Measurements from ENCODE around the gene FKRP. TPM values are rescaled to one million over a fixed set of nuclear protein-coding genes. Genes with fewer than 3 reads are reported as not detected.
"Not testable (repeated sequence)": the region's sequence is repeated elsewhere in the genome, so short reads cannot be mapped to it uniquely, and the experiment has no call there.

FKRP gene
- polyA plus RNA-seq, 4 donors = 15.7 to 29.3 (median 26.4) TPM

DNA sequence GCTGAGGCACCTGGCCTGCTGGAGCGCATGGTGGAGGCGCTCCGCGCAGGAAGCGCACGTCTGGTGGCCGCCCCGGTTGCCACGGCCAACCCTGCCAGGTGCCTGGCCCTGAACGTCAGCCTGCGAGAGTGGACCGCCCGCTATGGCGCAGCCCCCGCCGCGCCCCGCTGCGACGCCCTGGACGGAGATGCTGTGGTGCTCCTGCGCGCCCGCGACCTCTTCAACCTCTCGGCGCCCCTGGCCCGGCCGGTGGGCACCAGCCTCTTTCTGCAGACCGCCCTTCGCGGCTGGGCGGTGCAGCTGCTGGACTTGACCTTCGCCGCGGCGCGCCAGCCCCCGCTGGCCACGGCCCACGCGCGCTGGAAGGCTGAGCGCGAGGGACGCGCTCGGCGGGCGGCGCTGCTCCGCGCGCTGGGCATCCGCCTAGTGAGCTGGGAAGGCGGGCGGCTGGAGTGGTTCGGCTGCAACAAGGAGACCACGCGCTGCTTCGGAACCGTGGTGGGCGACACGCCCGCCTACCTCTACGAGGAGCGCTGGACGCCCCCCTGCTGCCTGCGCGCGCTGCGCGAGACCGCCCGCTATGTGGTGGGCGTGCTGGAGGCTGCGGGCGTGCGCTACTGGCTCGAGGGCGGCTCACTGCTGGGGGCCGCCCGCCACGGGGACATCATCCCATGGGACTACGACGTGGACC, 10.1 kb downstream of the FKRP start:
- DNase-seq (ENCODE audit: low read depth in 4 of 4, low spot score in 2 of 4) = no peak

- no peak for DNase-seq (ENCODE audit: low read depth in 4 of 4, low spot score in 2 of 4)
Measured at GRCh38 chr19:46756544-46756888, 10.7 kb downstream of the FKRP start.

DNA sequence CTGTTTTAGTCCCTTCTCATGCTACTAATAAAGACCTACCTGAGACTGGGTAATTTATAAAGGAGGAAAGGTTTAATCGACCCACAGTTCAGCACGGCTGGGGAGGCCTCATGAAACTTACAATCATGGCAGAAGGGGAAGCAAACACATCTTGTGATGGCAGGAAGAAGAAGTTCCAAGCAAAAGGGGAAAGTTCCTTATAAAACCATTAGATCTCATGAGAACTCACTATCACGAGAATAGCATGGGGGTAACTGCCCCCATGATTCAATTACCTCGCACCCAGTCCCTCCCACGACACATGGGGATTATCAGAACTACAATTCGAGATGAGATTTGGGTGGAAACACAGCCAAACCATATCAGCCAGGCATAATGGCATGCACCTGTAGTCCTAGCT, 13.3 kb downstream of the FKRP start:
- DNase-seq (ENCODE audit: low read depth in 4 of 4, low spot score in 2 of 4) = no peak

DNA sequence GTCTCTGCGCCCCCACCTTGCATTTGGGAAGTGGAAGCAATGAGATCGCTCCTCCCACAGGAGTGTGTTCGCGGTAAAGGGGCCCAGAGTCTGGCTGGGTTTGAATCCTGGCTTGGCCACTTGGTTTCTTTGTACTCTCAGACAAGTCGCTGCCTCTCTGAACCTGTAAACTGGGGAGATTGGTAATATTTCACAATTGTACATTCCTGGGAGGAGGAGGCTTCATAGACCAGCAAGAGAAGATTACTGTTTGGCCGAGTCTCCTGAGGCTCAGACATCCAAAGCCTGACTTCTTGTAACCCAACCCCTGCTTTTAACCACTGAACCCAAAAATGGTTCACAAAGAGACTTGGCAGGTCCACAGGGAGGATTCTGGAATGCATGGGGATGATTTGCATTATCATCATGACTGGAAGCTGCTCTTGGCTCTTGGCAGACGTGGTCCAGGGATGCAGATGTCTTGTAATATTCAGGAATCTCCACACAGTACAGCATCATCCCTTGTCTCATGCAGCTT, 14.0 kb downstream of the FKRP start:
- DNase-seq (ENCODE audit: low read depth in 4 of 4, low spot score in 2 of 4) = no peak

DNA sequence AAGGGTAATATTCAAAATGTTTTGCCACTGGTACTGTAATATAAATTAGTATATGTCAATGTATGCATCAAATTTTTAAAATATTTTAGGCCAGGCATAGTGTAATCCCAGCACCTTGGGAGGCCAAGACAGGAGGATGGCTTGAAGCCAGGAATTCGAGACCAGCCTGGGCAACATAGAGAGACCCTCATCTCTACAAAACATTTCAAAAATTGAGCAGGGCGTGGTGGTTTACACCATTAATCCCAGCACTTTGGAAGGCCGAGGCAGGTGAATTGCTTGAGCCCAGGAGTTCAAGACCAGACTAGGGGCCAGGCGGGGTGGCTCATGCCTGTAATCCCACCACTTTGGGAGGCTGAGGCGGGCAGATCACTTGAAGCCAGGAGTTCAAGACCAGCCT, 14.5 kb downstream of the FKRP start:
- DNase-seq (ENCODE audit: low read depth in 4 of 4, low spot score in 2 of 4) = no peak

DNA sequence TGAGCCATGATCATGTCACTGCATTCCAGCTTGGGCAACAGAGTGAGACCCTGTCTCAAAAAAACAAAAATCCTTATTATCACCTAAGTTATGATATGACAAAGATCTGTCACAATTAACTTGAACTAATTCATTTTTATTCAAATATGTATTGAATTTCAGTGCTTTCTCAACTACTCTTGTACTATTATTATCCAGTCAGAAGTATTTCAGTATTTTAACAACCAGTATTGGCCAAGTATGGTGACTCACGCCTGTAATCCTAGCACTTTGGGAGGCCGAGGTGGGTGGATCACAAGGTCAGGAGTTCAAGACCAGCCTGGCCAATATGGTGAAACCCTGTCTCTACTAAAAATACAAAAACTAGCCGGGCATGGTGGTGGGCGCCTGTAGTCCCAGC, 15.0 kb downstream of the FKRP start:
- not testable (repeated sequence) for DNase-seq (ENCODE audit: low read depth in 4 of 4, low spot score in 2 of 4)

DNA sequence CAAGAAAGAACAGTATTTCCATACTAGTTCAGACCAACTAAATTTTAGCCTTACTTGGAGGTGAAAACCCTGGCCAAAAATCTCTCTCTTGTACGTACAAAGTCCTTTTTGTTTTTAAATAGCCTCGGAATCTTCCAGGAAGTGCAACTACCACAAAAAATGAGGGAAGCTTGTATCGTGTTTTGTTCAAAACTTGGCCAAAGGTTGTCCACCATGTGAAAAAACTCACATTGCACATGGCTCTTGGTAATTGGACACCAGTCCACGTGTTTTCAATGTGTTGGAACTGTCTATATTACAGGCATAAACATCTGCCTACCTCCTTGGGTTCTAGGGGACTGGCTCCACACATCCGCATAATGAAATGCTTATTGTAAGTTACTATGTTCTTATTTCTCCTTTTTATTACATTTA, 15.6 kb downstream of the FKRP start:
- DNase-seq (ENCODE audit: low read depth in 4 of 4, low spot score in 2 of 4) = no peak

GRCh38 chr19:46762245-46762890, 16.5 kb downstream of the FKRP start:
- DNase-seq (ENCODE audit: low read depth in 4 of 4, low spot score in 2 of 4) = no peak

DNA sequence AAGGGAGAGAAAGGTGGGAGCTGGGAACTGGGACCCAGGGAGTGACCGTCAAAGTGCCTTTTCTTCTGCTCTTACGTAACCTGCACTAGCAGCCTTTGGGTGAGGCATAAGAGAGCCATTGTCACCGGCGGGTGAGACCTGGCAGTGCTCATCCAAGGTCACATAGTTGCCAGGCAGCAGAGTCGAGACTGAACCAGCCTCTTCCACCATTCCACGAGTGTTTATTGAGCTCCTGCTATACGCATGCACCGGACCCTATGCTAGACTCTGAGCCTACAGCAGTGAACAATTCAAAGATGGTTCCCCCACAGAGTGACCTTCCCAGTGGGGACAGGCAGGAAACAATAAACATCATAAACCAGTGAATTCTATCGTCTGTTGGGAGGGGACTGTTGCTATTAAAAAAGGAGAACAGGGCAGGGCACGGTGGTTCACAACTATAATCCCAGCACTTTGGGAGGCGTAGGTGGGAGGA, 19.0 kb downstream of the FKRP start:
- DNase-seq (ENCODE audit: low read depth in 4 of 4, low spot score in 2 of 4) = no peak

DNA sequence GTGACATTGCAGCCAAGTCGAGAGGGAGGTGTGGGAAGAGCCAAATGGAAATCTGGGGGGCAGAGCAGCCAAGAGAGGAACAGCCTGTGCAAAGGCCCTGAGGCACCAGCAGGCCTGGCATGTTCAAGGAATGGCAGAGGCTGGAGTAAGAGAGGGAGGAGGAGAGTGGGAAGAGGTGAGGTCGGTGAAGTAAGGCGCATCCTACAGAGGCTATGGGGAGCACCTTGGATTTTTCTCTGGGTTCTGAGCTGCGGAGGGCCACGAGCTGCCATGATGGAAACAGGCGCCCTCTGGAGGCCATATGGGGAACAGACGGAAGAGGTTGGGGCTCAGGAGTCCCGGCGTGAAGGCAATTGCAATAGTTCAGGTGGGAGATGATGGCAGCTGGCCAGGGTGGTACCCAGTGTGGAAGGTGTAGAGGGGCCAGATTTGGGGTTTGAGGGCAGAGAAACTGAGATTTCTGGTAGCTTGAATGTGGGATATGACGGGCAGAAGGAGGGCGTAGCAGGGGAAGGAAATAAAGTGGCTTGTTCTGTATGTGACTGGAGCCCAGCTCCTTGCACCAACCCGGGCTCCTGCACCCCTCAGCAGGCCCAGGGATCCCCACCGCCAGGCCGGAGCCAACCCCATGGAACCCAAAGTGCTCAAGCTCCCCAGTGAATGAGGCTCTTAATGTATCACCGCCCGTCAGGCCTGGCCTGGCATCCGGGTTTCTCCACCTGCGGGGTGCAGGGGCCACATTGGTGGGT, 20.9 kb downstream of the FKRP start:
- no peak for DNase-seq (ENCODE audit: low read depth in 4 of 4, low spot score in 2 of 4)

- DNase-seq (ENCODE audit: low read depth in 4 of 4, low spot score in 2 of 4) = not testable (repeated sequence)
Measured at GRCh38 chr19:46768746-46769145, 22.9 kb downstream of the FKRP start.

DNA sequence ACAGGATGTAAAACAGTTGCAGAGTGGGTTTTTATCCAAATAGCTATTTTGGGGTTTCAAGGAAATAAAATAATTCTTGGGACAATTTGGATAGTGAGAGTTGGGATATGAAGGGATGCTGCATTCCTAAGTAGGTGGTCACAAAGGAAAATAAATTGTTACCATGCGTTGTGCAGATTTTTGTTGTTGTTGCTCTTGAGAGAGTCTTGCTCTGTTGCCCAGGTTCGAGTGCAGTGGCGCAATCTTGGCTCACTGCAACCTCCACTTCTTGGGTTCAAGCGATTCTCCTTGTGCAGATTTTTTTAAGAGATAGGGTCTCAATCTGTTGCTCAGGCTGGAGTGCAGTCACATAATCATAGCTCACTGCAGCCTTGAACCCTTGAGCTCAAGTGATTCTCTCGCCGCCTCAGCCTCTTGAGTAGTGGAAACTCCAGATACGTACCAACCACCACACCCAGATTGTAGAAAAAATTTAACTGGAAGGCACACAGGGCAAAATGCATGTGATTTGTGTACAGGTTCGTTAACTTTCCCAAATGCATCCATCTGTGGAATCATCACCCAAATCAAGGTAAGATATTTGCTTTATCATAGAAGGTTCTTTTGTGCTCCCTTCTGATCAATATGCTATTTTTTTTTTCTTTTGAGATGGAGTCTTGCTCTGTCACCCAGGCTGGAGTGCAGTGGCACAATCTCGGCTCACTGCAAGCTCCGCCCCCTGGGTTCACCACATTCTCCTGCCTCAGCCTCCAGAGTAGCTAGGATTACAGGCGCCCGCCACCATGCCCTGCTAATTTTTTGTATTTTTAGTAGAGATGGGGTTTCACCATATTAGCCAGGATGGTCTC, 26.5 kb downstream of the FKRP start:
- DNase-seq (ENCODE audit: low read depth in 4 of 4, low spot score in 2 of 4) = no peak

DNA sequence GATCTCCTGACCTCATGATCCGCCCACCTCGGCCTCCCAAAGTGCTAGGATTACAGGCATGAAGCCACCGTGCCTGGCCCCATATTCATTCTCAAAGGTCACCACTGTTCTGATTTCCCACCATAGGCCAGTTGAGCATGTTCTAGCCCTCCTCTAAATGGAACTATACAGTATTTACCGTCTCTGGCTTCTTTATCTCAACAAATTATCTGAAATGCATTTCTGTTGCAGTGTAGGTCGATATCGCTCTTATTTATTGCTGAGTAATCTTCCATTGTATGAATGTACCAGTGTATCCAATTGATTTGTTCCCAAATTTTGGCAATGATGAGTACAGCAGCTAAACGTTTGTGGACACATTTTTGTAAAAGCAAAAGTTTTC, 27.2 kb downstream of the FKRP start:
- no peak for DNase-seq (ENCODE audit: low read depth in 4 of 4, low spot score in 2 of 4)

- no peak for DNase-seq (ENCODE audit: low read depth in 4 of 4, low spot score in 2 of 4)
Measured at GRCh38 chr19:46775642-46776258, 29.9 kb downstream of the FKRP start.

DNA sequence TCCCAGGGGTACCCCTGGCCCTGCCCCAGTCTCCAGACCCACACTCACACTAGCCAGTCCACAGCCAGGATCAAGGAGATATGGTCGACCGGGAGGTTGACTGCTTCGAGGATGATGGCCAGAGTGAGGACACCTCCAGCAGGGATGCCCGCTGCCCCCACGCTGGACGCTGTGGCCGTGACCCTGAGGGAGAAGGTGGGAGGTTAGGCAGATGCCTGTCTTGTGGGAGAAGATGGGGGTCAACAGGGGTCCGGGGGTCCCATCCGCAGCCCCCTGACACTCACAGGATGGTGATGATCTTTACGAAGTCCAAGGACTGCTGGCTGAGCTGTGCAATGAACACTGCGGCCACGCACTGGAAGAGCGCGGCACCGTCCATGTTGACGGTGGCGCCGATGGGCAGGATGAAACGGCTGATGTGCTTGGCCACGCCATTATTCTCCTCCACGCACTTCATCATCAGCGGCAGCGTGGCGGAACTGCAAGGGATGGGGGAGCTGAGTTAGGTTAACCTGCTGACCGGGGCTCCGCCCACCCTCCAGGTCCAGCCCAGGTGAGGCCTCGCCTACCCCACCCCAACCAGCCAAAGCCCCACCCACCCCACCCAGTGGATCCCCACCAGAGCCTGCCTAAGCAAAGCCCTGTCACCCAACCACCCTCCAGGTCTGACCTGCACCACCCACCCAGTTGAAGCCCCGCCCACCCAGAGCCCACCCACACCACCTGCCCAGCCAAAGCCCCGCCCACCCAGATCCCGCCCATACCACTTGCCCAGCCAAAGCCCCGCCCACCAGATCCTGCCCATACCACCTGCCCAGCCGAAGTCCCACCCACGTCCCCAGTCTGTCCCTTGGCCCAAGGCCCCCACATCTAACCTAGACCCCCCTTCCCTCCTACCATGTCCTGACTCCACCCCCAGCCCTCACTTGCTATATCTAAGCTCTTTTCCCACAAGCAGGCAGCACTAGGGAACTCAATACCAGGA, 31.4 kb downstream of the FKRP start:
- DNase-seq (ENCODE audit: low read depth in 4 of 4, low spot score in 2 of 4) = no peak

DNA sequence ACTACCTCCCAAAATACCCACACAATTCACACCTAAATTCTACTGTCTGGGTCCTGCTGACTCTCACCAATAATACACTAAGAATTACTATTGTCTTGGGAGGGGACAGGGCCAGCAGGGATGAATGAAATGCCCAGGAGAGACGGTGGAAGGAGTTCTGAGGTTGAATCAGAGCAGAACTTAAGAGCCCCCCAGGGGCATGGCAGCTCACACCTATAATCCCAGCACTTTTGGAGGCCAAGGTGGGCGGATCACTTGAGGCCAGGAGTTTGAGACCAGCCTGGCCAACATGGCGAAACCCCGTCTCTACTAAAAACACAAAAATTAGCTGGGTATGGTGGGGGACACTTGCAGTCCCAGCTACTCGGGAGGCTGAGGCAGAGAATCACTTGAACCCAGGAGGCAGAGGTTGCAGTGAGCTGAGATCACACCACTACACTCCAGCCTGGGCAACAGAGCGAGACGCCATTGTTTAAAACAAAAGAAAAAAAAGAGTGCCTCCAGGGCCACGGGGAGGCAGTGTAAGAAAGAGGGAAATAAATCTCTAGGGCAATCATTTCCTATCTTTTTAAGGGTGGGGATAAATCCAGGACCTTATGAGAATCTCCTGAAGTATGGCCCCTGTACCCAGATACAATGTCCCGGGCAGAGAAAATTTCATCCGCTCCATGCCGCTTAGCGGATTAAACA, 32.2 kb downstream of the FKRP start:
- not testable (repeated sequence) for DNase-seq (ENCODE audit: low read depth in 4 of 4, low spot score in 2 of 4)

DNA sequence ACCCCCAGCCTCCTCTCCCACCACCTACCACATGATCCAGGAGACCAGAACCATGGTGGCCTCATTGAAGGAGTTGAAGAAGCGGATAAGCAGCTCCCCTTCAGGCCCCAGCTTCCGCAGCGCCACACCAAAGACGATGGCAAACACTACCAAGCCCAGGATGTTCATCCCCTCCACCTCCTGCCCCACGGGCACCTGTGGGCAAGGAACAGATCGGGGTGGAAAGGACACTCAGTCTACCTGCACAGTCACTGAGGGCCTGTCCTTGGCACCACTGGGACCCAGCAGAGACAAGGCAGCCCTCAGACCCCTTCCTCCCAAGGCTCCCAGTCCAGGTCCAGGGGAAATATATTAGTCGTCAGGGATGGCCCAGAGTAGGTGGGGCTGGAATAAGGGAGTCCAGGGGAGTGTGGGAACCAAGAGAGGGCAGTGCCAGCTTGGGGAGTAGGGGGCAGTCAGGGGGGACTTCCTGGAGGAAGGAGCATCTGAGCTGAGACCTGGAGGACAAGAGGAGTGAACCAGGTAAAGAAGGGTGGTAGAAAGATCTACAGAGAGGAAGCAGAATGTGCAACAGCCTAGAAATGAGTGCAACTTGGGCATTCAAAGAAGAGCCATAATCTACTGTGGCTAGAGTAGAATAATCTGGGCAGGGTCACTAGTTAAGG, 36.6 kb downstream of the FKRP start:
- DNase-seq (ENCODE audit: low read depth in 4 of 4, low spot score in 2 of 4) = no peak

DNA sequence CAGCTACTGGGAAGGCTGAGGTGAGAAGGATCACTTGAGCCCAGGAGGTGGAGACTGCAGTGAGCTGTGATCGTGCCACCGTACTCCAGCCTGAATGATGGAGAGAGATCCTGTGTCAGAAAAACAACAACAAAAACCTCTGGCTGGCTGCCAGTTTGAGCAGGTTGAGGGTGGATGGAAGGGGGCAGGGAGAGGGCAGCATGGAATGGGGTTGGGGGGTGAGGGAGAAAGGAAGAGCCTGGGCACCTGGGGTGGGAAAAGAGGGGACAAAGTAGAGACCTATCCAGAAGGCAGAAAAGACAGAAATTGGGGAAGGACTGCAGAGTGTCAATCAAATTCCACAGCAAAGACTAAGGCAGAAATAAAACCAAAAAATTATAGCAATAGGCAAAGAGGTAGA, 37.8 kb downstream of the FKRP start:
- DNase-seq (ENCODE audit: low read depth in 4 of 4, low spot score in 2 of 4) = no peak

Data from left renal cortex interstitium (tissue), 4 donors.